ENCODE data around the gene PHF3.

Gene PHF3

GRCh38 chr6:63635588-63636517 is at the start of gene PHF3:
TSS of gene PHF3 (plus strand) at chr6:63635802. CDS start at chr6:63646552, 10,750 bp downstream.
- DNase-seq = peak; percentile 91

GRCh38 chr6:63589952-63590411 is 45.6 kb upstream of the PHF3 start:
- DNase-seq = no peak

DNA sequence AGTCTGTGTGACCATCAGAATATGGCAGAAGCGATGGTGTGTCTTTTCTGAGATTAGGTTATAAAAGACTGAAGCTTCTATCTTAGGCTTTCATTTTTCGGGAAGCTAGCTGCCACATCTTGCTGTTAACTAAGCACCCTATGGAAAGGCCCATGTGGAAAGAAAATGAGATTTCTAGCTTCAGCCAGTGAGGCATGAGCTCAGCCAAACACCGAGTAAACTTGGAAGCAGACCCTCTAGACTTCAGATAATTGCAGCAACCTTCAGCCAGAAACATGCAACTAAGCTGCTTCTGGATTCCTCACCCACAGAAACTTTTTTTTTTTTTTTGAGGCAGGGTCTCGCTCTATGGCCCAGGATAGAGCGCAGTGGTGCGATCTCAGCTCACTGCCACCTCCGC is 42.7 kb upstream of the PHF3 start:
- DNase-seq = no peak

- DNase-seq = peak; percentile 54
These were observed 38.2 kb upstream of the PHF3 start for GRCh38 chr6:63597141-63598048.

DNA sequence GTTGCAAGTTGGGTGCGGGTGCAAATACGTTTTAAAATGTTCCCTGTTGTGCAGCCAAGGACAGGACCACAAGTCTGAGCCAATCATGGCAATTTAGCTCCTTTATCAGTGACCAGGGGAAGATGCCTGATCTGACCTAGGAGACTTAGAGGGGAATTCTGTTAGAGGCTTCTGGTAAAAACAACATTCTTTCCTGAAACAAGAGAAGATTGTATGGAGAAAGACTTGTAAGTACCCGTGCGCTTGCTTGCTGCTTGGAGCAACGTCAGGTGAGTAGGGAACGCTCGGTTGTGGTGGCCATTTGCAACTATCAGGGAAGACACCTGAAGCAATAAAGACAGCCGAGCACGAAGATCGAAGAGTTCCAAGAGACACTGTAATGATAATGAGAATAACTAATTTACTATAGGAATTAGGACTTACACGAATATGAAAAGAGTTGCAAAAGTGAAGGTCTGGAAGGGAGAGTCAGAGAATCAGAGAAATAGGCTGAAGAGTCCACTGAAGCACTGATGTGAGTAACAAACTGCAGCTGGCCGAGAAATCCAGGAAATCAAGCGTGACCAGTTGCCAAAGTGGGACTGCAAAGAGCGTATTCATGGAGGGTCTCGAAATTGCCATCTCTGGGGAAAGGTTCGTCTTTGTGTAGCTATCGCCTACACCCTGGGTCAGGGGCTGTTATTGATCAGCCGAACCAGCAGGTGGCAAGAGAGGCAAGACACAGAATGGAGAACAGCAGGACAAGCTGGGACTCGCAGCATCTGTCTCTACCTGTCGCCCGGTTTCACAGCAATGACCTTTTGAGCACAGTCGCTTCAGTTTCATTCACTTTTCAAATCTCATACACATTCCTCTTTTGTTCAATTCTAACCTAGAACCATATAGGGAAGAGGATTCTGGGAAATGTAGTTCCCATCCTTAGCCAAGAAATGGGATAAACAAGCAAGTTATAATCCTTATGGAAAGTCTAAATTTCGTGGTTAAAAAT is 37.3 kb upstream of the PHF3 start:
- peak; percentile 54 for DNase-seq

- DNase-seq = no peak
These were observed 36.4 kb upstream of the PHF3 start for GRCh38 chr6:63599243-63599642.

DNA sequence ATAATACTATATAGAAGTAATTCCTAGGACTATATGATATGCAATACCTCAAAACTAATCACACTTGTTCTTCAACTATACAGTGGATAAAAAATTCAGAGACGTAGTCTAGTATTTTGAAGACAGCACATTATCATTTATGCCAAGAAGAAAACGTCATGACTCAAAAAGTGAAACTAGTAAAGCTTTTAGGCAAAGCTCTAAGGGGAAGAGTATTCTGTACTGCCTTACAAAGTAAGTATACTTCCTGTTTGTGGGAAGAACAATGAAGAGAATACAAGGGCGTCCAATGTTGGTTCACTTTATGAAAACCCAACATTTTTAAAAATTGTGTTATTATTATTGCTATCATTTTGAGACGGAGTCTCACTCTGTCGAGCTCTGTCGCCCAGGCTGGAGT is 35.5 kb upstream of the PHF3 start:
- DNase-seq = no peak

DNA sequence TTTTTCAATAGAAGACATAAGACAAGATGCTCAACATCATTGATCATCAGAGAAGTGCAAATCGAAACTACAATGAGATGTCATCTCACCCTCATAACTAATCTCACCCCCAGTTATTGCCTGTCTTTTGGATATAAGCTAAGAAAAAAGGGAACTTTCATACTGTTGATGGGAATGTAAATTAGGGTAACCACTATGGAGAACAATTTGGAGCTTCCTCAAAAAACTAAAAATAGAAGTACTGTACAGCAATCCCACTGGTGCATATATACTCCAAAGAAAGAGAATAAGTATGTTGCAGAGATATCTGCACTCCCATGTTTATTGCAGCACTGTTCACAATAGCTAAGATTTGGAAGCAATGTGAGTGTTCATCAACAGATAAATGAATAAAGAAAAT is 26.4 kb upstream of the PHF3 start:
- DNase-seq = no peak

GRCh38 chr6:63610944-63611343 is 24.7 kb upstream of the PHF3 start:
- DNase-seq = no peak

DNA sequence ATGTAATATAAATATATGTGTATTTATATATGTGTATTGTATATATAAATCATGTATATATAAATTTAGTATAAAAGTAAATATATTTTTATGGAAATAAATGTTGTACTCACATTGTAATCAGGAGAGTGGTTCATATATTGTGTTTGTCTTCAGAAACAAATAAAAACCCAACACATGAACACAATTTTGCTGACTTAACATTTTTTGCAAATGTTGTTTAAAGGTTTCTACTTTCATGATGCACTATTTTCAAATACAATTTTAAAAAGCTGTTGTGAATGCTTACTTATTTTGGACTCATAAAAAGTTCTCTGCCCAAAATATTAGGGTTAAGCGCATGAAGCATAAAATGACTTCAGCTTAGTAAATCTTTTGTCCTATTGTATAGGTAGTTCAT is 24.0 kb upstream of the PHF3 start:
- DNase-seq = no peak

- DNase-seq = no peak
These were observed 20.0 kb upstream of the PHF3 start for GRCh38 chr6:63615590-63615989.

GRCh38 chr6:63624091-63624490 is 11.5 kb upstream of the PHF3 start:
- DNase-seq = no peak

DNA sequence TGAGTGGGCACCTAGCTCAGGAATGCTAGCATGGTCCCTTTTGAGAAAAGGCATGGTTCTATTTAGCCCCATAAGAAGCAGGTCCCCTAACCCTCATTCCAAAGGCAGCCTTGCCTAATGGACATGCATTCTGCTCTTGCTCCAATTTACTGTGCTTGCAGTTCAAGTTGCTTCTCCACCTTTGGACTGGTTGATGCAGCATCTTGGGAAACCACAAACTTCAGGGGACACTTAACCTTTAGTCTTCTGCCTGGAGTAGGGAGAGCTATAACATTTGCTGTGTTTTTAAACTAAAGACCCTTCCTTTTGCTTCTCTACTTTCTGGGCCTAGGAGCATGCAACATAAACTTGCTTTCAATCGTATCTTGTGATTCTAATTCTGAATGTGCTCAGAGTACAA is 5.1 kb upstream of the PHF3 start:
- no peak for DNase-seq

DNA sequence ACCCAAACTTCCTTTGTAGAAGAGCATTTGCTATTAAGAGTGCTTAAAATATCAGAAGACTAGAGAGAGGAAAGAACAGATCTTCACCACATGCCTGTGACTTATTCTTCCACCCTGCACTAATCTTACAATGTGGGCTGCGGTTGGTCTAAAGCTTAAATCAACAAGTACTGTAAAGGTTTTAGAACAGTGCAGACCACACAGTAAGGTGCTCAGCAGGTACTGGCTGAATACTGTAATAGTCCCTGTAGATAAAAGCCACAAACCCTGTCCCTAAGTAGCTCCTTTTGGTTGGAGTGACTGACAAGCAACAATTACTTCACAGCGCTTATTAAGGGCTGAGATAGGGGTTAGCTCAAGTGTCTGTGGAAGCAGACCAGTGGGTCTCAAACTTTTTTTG is 972 bp upstream of the PHF3 start:
- DNase-seq = peak; percentile 5

- no peak for DNase-seq
These were observed 401 bp upstream of the PHF3 start for GRCh38 chr6:63635215-63635587.

GRCh38 chr6:63636518-63637021 is 968 bp downstream of the PHF3 start:
- peak; percentile 47 for DNase-seq

GRCh38 chr6:63637865-63638445 is 2.4 kb downstream of the PHF3 start:
- DNase-seq = no peak

DNA sequence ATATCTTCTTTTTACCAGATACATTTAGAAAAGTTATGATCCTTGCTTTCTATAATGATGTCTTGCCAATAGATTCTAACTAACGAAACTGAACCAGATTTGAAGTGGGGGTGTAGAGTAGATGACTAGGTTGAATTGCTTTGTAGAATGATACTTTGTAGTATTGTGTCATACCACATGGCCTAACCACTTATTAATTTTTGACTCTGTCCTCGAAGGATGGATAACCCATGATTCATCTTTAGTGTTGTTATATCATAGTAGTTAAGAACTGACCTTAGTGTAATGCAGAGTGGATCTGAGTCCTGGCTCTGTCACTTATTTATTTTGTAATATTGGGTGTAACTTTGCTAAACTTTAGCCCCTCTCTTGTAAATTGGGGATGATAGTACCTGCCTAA is 4.5 kb downstream of the PHF3 start:
- peak; percentile 78 for DNase-seq

- peak; percentile 12 for DNase-seq
These were observed 8.3 kb downstream of the PHF3 start for GRCh38 chr6:63643862-63644261.

DNA sequence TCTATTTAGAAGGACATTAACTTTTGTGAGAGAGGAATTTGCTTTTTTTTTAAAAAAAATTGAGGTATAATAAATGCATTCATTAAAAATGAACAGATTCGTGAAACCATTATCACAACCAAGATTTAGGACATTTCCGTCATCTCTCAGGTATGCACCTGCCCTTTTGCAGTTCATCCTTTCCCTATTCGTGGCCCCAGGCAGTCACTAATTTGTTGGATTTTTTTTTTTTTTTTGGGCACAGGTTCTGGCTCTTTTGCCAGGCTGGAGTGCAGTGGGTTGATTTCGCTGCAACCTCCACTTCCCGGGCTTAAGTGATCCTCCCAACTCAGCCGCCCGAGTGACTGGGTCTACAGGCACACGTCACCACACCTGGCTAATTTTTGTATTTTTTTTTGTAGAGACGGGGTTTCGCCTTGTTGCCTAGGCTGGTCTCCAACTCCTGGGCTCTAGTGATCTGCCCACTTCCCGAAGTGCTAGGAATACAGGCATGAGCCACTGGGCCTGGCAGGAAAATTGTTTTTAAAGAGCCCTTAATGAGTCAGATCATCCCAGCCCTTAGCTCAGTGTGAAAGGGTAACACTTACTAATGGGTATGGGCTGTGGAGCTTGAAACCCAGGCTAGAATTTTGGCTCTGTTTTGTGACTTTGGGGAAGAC is 9.2 kb downstream of the PHF3 start:
- peak; percentile 12 for DNase-seq

DNA sequence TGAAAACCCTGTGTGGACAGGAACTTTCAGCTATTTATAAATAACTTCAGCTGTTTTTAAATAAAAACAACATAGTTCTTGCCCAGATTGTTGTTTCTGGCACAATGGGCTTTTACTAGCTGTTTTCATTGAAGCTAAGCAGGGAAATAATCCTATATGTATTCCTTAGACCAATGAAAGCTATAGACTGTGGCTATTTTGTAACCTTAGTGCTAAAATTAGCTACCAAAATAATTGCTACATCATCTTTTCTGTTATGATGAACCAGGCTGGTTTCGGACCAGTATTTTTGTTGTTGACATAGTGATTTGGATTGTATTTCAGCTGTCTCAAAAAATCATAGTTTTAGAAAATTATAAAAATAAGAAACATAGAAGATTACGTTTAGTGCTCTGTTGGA is 13.7 kb downstream of the PHF3 start:
- no peak for DNase-seq
